OCI-LY1 (cell line): ENCODE results near the gene CD86.

ENCODE experiments used
- CTCF ChIP-seq: fragments of 200-600 bp; sonication (generic), shearing (Covaris generic); IDR thresholded peaks from 2 replicates; pipeline ENCODE4 v1.5.1; 2017; ENCODE audit warnings: mild to moderate bottlenecking, antibody characterized with exemption, low read length, moderate library complexity, mixed read lengths
- EZH2 ChIP-seq: fragments of 200-600 bp; sonication (generic), shearing (Covaris generic); IDR thresholded peaks from 2 replicates; pipeline ENCODE4 v1.8.0; 2017; ENCODE audit warnings: borderline replicate concordance, mixed run types, mild to moderate bottlenecking, antibody characterized with exemption, low read length, moderate library complexity, mixed read lengths

GRCh38 chr3:122060040-122060698 is 5.0 kb downstream of the CD86 start:
- TF ChIP-seq CTCF, result no peak
- no peak for TF ChIP-seq EZH2
